HG02623 (cell line): ENCODE data around the gene METRNL.
"Not testable (repeated sequence)": the region's sequence is repeated elsewhere in the genome, so short reads cannot be mapped to it uniquely, and the experiment has no call there.

Experiments used
- ATAC-seq: cut with Tn5 transposase; IDR thresholded peaks from one replicate; pipeline ENCODE4 v1.9.1; 2021; ENCODE audit warnings: moderate library complexity; ENCODE audit not compliant: unreplicated experiment

The METRNL gene

DNA sequence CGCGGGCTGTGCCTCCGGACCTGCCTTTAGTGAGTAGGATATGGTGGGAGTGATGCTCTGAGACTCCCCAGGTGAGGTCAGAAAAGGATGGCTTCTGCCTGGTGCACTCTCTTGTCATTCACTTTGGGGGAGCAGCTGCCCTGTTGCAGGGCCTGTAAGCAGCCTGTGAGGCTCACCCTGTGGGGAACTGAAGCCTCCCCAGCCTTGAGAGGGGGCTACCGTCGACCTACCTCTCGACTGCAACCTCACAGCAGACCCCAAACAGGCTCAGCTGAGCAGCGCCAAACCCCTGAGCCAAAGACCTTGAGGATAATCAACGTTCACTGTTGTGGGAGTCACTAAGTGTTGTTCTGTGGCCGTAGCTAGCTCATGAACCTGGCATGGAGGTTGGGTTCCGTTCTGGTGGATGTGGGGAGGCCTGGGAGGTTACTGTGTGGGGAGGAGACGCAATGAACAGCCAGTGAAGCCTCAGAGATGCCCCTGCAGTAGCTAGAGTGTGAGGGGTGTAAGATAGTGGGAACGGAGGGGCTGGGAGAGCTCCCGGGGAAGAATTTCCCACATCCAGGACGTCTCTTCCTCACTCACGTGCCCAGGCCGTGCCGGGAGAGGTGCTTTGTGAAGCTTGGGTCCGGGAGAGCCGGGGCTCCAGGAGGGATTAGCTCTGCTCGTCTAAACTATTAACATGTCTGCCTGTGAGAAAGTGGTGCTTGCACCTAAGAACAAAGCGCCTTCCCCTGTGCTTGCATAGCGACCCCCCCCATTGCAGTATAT lies 38.8 kb downstream of the METRNL start:
- ATAC-seq: no peak

DNA sequence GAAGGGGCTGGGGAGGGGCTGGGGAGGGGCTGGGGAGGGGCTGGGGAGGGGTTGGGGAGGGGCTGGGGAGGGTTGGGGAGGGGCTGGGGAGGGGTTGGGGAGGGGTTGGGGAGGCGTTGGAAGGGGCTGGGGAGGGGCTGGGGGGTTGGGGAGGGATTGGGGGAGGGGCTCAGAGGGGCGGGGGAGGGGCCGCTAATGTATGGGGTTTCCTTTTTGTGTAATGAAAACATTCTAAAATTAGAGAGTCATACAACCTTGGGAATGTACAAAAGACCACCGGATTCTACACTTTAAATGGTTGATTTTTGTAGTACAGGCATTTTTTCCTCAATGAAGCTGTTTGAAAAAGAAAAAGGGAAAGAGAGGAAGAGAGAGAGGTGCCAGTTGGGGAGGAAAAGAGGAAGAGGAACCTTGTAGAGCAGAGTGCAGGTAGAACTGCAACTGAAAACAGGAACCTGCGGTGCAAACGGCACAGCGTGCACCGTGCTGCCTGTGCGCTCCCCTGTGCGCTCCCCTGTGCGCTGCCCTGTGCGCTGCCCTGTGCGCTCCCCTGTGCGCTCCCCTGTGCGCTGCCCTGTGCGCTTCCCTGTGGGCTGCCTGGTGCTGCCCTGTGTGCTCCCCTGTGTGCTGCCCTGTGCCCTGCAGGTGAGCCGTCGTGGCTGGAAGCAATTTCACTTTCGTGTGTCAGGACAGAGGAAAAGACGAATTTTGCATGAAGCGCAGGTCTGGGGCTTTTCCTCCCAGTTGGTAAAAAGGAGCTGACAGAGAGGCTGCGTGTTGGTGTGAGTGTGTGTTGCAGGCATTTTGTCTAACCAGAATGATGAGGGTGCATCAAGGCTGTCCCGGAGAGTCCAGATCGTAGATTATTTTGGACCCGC lies 40.8 kb downstream of the METRNL start:
- no peak for ATAC-seq

DNA sequence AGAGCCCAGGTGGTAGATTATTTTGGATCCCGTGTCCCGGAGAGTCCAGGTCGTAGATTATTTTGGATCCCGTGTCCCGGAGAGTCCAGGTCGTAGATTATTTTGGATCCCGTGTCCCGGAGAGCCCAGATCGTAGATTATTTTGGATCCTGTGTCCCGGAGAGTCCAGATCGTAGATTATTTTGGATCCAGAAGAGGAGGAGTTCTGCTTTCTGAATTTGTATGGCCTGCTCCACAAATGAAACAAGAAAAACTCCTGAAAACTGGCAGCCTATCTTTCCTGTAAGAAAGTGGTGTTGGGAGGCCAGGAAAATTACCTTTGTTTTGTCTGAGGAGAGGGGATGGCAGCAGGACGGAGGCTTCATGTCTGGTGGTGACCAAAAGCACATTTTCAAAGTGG lies 42.1 kb downstream of the METRNL start:
- not testable (repeated sequence) for ATAC-seq

DNA sequence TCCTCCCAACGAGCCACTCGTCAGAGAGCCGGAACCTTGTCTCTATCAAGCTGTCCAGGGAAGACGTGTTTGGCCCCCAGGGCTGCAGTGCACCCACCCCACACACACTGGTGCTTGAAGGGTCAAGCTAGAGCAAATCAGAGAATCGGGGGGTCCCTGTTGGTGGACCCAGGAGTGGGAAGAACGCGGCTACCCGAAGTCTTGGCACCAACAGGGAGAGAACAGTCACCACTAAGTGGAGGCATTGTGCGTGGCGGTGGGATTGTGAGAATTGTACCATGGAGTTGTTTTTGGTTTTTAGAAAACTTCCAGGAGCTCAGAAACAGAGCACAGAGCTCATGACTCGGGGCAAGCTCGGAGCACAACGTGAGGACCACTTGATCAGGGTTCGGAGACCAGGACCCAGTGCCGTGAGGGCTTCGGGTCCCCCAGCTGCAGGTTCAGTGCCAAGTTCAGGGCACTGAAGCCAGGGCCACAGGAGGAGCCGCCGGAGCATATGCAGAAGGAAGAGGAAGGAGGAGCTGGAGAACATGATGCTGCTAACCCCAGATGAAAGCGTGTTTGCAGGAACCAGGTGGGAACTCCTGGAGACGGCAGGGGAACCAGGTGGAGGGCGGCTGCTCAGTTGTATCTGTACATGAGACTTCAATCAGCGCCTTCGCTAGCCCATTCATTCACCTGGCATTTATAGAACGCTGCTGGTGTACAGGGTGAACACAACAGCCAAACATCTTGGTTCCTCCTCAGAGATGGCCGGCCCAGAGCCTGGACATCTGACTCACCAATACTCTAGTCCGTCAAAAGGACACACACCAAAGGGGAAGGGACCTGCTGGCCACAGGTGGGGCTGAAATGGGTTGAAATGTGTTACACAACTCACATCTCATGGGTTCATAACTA lies 42.8 kb downstream of the METRNL start:
- no peak for ATAC-seq

DNA sequence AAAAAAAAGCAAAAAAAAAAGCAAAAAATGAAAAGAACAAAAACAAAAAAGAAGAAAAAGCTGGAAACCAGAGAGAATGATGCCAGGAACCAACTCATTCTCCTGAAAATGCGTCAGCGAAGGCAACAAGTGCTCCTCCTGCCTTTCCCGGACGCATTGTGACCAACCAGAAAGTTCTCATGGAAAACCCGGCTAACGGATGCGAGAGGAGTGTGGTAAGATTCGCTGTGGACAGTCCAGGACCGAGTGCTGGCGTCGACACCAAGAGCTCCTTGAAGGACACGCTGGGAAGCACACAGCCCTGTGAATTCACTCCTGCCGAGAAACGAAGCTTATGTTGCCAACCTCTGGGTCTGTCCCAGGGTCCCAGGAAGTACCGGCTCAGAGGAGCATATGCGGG lies 43.4 kb downstream of the METRNL start:
- no peak for ATAC-seq

DNA sequence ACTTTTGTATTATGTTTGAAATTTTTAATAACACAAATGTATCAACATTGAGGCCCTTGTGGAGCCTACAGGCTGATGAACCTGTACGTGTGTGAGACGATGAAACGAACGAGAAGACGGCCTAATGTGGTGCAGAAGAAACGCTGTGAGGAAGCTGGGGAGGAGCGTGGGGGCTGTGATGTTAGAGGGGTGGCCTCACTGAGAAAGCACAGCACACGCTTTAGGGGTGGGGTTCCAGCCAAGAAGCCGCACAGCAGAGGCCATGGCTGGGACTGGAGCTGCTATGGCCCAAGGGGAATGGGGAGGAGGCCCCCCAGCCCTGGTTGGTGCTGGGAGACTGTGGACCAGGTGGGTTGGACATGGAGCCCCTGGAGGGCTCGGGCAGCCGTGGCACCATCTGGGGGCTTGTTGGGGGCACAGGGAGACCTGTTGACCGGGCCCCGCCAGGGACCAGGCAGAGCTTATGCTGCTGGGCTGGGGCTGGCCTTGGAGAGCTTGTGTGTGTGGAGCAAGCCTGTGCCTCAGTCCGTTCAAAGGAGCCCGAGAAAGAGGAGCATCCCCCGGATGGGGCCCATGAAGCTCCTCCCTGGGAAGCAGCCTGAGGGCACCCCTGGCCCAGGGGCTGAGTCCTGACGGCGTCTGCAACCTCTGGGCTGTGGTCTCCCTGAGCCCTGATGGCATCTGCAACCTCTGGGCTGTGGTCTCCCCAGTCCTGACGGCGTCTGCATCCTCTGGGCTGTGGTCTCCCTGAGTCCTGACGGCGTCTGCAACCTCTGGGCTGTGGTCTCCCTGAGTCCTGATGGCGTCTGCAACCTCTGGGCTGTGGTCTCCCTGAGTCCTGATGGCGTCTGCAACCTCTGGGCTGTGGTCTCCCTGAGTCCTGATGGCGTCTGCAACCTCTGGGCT lies 44.7 kb downstream of the METRNL start:
- no peak for ATAC-seq

DNA sequence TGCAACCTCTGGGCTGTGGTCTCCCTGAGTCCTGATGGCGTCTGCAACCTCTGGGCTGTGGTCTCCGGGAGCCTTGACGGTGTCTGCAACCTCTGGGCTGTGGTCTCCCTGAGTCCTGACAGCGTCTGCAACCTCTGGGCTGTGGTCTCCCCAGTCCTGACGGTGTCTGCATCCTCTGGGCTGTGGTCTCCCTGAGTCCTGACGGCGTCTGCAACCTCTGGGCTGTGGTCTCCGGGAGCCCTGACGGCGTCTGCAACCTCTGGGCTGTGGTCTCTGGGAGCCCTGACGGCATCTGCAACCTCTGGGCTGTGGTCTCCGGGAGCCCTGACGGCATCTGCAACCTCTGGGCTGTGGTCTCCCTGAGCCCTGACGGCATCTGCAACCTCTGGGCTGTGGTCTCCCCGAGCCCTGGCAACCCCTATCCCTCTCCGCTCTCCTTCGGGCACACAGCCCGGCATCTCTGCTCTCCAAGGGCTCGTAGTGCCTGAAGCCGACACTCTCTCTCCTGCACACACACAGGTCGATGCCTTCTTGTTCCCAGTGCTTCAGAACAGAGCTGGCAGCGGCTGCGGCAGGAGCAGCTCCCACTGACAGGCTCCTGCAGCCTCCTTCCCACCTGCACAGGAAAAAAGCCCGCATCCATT lies 45.6 kb downstream of the METRNL start:
- ATAC-seq: no peak

DNA sequence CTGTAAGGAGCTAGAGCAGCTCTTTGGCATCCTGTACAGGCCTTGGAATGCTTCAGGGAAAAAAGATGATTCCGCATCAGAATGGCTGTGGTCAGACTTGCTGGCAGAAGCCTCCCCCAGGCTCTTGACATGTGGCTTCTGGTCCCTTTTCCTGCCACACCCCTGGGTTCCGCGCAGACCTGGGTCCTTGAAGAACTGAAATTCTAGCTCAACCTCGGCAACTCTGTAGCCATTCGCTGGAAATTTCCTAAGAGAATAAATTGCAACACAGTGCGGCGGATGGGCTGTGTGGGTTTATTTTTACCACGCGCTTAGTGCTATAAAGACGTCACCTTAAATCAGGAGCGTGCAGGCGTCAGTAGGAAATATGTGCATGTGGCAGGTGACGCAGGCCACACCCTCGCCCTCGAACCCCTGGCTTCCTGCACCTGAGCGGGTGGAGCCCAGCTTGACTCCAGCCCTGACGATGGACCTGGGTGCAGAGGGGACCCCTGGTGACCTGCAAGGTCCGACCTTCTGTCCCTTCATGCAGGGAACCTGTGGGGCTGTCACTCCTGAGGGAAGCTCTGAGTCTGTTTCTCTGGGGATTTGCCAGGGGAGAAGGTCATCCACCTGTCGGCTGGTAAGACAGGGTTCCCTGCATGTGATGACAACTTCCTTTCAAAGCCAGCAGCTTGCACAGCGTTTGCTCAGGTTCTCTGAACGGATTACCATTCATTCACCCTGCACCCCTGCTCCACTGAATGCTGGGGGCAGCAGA lies 46.3 kb downstream of the METRNL start:
- ATAC-seq: no peak

DNA sequence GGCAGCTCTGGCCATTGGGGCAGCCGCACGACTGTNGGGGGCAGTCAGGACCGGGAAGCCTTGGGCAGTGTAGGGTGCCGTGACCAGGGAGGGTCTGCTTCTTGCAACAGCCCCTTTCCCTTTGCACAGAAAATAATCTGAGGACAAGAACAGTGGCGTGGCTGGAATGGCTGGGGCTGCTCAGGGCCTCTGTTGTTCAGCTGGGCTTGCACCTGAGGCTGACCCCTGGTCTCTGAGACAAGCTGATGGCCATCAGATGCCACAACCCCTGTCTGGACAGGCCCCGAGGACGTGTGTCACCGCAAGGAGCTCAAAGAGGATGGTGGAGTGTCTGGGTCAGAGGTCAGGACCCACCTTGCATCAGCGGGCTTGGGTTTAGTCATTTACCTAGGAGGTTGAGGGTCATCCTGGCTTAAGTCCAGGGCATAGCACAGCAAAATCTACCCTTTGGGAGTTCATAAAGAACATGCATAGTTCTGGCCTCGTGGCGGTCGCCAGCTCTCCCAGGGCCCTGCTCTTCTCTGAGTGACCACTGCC lies 46.9 kb downstream of the METRNL start:
- ATAC-seq: no peak

DNA sequence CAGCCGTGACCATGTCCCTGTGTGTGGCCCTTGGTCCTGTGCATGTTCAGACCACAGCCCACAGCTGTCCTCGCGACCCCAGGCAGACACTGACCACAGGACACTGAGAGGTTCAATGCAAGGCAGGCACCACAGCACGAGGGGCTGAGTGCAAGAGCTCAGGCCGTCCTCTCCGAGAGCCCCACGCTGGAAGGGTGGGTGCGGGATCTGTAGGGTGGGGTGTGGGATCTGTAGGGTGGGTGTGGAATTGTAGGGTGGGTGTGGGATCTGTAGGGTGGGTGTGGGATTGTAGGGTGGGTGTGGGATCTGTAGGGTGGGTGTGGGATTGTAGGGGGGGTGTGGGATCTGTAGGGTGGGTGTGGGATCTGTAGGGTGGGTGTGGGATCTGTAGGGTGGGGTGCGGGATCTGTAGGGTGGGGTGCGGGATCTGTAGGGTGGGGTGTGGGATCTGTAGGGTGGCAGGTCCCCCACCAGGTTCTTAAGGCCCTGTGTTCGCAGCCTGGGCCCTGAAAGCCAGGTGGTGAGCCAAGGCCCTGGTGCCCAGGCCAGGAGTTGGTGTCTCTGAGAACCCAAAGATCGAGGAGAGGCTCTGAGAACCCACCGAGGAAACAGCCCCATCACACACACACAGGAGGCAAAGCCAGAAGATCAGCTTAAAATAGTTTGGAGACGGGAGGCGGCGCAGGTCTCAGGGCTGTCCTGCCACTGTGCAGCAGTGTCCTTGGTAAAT lies 48.2 kb downstream of the METRNL start:
- no peak for ATAC-seq

DNA sequence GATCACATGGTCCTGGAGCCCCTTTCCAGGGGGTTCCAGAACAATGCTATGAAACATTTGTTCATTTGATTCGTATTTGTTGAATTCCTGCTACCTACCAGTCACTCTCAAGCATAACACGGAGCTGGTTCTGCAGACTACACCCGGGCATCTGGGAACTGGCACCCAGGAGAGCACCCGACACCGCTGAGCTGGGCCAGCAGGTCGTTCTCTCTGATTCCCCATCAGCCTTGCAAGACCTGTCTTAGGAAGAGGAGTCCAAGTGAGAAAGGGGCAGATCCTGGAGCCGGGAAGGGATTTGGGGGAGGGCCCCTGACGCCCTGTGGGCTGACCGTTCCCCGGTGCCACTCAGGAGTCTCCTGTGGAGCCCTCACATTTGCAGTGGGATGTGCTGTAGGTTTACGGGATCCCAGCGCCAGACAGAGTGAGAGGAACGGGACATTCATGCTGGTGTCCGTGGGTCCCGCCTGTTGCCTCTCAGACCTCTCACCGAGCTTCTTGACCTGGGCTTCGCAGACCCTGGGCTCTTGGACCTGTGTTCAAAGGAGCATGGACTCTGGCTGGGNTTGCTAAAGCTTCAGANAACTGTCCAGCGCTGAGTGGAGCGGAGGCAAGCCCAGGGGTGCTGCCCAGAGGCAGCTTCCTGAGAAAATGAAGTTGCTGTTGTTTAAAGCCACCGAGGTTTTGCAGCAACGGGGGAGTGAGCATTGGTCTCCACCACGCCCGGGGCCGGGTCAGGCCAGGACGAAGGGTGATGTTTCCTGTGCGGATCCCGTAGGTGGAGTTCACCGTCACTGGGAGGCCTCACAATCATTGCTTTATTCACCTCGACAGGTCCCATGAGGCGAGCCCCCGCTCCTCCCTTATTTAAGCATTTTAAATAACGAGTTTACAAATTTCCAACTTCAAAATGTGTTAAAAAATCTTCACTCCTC lies 49.2 kb downstream of the METRNL start:
- no peak for ATAC-seq

DNA sequence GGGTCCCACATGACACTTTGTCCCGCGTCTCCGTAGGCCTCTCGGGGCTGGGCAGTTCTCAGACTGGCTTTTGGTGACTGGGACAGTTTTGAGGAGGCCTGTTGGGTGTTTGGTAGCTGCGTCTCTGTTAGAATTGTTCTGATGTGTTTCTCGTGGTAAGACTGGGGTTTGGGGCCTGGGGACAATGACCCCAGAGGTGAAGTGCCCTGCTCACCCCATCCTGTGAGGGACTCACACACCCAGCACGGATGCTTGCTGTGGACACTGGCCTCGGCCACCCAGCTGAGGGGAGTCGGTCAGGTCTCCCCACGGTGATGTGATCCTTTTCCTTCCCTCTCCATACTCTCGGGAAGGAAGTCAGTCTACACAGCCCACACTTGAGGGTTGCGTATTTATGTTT lies 50.3 kb downstream of the METRNL start:
- ATAC-seq: no peak

DNA sequence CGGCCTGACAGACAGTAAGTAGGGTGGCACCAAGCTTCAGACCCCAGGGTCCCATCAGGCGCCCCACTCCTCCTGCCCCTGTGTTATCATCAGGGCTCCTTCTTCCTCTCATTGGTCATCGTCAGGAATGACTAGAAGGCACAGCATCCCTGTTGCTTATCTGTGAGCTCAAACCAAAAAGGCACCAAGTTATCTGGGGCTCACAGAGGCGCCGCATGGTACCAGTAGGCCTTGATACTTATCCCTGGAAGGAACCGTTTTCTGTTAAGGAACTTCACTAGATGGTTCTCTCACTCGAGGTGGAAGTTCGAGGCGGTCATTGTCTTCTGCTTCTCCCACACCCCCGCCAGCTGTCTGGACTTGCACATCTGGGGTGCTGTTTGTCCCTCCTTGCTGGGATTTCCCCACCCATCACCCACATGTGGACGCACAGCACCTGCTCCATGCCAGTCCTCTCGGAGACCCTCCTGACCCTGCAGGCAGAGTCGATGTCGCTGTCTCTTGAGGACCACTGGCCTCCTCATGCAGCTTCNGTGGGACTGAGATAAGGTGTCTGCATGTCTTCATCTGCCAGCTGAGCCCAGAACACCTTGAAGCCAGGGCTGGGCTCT lies 52.1 kb downstream of the METRNL start:
- ATAC-seq: no peak

DNA sequence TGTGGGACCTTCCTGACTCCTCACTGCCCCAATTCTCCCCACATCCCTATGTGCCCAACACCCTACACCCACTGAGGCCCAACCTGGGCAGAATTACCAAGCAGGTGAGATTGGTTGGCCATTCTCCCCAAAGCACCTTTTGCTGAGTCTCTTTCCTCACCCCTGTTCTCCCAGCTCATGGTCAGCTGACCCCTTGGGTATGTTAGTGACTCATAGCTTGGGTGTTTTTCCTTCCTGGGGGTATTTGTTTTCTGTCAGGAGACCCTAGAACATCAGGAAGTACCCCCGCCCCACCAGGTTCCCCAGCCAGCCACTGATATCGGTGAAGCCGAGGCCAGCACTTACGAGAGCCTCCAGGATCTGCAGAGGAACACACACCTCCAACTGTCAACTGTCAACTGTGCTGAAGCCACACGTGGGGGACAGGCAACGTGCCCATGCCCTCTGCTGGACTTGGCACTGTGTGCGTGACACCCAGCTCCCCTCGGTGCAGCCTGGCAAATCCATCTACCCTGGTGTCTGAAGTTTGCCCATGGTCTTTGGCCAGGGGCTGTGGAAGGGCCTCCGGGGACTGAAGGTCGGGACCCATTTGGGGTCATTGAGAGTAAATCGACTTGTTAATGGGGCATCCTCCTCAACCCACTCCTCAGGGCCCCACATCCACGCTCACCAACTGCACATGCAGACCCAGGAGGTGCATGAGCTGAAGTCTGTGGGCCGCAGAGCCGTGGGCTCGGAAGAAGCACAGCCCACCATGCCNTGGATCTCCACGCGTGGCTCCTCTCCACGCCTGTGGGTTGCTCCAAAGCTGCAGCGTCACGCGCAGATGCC lies 53.1 kb downstream of the METRNL start:
- ATAC-seq: no peak

DNA sequence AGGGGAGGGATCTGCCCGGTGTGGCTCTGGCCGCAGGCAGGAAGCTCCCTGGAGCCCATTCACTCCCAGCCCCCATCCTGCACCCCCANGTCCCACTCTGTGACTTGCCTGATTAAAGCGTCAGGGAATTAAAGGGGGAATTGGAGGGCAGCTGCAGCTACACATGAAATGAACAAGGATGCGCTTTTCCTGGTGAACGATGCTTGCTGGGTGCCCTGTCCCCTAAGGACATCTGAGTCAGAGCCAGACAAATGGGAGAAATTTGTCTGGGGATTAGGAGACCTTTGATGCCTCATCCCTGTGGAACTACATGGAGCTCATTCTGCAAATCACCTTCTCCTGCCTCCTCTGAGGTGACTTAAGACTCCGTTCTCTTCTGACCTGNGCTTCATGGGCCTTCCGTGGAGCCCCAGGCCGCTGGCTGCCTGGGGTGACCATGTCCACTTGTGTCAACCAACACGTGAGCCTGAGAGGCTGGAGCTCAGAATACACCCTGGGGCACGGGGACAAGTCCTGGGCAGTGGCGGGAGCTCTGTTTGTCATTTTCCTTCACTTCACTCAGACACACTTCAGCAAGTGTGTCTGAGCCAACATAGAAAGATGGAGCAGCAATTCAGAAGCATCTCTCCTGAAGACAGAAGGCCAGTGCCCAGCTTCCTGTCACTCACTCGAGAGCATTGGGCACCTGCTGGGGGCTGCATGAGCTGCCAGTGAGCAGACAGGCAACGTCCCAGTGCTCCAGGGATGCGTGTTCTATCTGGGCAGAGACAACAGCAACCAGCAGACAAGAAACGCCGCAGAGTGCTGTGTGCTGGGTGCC lies 54.1 kb downstream of the METRNL start:
- ATAC-seq: no peak
